HepG2 (cell line): ENCODE data around the gene DDX54.

ENCODE experiments used
- CTCF ChIP-seq: sonication (generic); formaldehyde crosslinking; IDR thresholded peaks from 2 replicates; pipeline ENCODE4 v1.5.0; 2020; ENCODE audit warnings: mild to moderate bottlenecking, missing genetic modification reagents, moderate library complexity
- ELF1 ChIP-seq: sonication (generic); formaldehyde crosslinking; IDR thresholded peaks from 2 replicates; pipeline ENCODE4 v1.4.0; 2020; ENCODE audit warnings: missing genetic modification reagents
- FOXK2 ChIP-seq: fragments of 450-650 bp; IDR thresholded peaks from 2 replicates; pipeline ENCODE4 v1.6.1; 2016
- NFATC3 ChIP-seq: sonication (generic); formaldehyde crosslinking; IDR thresholded peaks from 2 replicates; pipeline ENCODE4 v1.5.1; 2020; ENCODE audit warnings: mild to moderate bottlenecking, missing genetic modification reagents
- SETDB1 ChIP-seq: sonication (generic); formaldehyde crosslinking; IDR thresholded peaks from 2 replicates; pipeline ENCODE4 v1.5.1; 2020; ENCODE audit warnings: missing genetic modification reagents, mild to moderate bottlenecking, borderline replicate concordance
- SRF ChIP-seq: IDR thresholded peaks from 2 replicates; pipeline ENCODE4 v1.6.1; 2011; ENCODE audit warnings: mild to moderate bottlenecking, low read depth, low read length, moderate library complexity

- TF ChIP-seq SETDB1 (no peak), CTCF (CRISPR knock-in tag) (peak; percentile 18; the same call in 1 of the 2 replicates), NFATC3 (CRISPR knock-in tag) (no peak), ELF1 (CRISPR knock-in tag) (no peak), SRF (no peak), FOXK2 (no peak)
Observed at GRCh38 chr12:113128802-113129663, 56.2 kb downstream of the DDX54 start.
